Activated CD4-positive, alpha-beta T cell treated with anti-CD3 and anti-CD28 coated beads, Interleukin-2, amount 50 U/mL, for 16 hours (primary cell): ENCODE measurements around the gene GSDMA.
"Not testable (repeated sequence)": the region's sequence is repeated elsewhere in the genome, so short reads cannot be mapped to it uniquely, and the experiment has no call there.

ENCODE experiments used
- DNase-seq: peaks from one replicate; pipeline ENCODE4 v3.0.0-alpha.2; 2020

The GSDMA gene

DNA sequence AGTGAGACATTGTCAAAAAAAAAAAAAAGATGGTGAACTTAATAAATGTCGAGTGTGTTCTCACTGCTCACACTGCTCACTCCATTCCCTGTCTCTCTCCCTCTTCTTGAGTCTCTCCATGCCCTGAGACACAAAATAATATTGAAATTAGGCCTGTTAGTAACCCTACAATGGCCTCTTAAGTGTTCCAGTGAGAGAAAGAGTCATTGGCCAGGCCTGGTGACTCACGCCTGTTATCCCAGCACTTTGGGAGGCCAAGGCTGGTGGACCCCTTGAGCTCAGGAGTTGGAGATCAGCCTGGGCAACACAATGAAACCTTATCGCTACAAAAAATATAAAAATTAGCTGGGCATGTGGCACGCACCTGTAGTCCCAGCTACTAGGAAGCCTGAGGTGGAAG is 36.3 kb downstream of the GSDMA start:
- DNase-seq = no peak

GRCh38 chr17:40000161-40000560 is 37.4 kb downstream of the GSDMA start:
- no peak for DNase-seq

DNA sequence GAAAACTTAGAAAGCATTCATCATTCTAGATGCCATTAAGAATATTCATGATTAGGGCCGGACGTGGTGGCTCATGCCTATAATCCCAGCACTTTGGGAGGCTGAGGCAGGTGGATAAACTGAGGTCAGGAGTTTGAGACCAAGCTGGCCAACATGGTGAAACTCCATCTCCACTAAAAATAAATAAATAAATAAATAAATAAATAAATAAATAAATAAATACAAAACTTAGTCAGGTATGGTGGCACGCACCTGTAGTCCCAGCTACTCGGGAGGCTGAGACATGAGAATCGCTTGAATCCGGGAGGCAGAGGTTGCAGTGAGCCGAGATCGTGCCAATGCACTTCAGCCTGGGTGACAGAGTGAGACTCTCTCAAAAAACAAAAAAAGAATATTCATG is 38.5 kb downstream of the GSDMA start:
- not testable (repeated sequence) for DNase-seq

DNA sequence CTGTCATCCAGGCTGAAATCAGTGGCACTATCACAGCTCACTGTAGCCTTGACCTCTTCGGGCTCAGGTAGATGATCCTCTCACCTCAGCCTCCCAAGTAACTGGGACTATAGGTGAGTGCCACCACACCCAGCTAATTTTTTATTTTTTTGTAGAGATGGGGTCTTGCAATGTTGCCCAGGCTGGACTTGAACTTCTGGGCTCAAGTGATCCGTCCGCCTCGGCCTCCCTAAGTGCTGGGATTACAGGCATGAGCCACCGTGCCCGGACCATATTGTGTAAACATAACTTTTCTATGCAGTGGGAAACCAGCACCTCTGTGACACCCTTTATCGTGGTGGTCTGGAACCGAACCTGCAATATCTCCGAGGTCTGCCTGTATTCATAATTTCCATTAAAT is 41.3 kb downstream of the GSDMA start:
- DNase-seq = no peak

GRCh38 chr17:40004712-40005111 is 41.9 kb downstream of the GSDMA start:
- DNase-seq = no peak

DNA sequence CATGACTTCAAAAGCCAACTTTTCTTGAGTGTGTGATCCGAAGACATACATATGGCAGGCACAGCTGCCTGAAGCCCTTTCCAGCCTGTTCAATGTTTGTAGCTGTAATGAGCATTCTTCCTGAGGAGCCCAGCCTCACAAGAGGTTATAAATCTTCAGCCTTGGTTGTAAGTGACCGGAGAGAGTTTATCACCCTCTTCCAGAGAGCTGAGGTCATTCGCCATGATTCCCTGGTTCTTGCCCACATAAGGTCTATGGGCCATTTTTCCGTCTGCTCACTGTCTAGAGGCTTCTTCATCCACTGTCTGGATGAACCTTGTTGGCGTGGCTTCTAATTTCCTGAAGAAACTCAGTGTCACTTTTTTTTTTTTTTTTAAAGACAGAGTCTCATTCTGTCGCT is 42.7 kb downstream of the GSDMA start:
- no peak for DNase-seq

GRCh38 chr17:40010946-40011500 is 48.2 kb downstream of the GSDMA start:
- DNase-seq = not testable (repeated sequence)

GRCh38 chr17:40012017-40012647 is 49.3 kb downstream of the GSDMA start:
- DNase-seq = not testable (repeated sequence)

DNA sequence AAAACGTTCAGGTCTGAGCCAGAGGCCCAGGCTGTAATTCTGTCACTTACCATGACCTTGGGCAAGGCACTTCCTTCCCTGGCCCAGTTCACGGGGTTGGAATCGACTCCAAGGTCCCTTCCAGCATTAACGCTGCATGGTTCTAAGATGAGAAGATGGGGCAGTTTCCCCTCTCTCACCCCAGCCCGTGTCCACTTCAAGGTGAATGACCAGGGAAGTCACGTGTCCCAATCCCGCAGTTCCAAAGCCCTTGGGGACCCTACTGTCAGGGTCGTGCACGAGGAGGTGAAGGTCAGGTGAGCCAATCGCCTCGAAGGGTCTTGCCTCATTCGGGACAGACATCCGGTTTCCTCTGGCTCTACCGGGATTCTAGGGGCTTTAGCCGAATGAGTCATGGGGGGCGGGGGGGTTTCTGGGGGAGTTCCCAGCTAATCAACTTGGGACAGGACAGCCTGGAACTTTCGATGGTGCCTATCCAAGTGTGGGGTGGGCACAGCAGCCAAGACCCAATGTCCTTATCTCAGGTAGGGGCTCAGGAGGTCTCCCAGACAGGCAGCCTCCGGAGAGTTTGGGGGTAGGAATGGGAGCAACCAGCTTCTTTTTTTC is 51.7 kb downstream of the GSDMA start:
- DNase-seq = no peak

GRCh38 chr17:40015005-40015997 is 52.5 kb downstream of the GSDMA start, which contains the start of gene CSF3:
Gene CSF3, plus strand, starts transcription at chr17:40015440. Its CDS starts 35 bp downstream, at chr17:40015475.
- no peak for DNase-seq

DNA sequence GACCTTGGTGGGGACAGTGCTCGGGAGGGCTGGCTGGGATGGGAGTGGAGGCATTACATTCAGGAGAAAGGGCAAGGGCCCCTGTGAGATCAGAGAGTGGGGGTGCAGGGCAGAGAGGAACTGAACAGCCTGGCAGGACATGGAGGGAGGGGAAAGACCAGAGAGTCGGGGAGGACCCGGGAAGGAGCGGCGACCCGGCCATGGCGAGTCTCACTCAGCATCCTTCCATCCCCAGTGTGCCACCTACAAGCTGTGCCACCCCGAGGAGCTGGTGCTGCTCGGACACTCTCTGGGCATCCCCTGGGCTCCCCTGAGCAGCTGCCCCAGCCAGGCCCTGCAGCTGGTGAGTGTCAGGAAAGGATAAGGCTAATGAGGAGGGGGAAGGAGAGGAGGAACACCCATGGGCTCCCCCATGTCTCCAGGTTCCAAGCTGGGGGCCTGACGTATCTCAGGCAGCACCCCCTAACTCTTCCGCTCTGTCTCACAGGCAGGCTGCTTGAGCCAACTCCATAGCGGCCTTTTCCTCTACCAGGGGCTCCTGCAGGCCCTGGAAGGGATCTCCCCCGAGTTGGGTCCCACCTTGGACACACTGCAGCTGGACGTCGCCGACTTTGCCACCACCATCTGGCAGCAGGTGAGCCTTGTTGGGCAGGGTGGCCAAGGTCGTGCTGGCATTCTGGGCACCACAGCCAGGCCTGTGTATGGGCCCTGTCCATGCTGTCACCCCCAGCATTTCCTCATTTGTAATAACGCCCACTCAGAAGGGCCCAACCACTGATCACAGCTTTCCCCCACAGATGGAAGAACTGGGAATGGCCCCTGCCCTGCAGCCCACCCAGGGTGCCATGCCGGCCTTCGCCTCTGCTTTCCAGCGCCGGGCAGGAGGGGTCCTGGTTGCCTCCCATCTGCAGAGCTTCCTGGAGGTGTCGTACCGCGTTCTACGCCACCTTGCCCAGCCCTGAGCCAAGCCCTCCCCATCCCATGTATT is 53.5 kb downstream of the GSDMA start:
- no peak for DNase-seq

- no peak for DNase-seq
These were observed 54.7 kb downstream of the GSDMA start for GRCh38 chr17:40017422-40018080.

GRCh38 chr17:40018211-40019121 is 55.7 kb downstream of the GSDMA start:
- DNase-seq = no peak

DNA sequence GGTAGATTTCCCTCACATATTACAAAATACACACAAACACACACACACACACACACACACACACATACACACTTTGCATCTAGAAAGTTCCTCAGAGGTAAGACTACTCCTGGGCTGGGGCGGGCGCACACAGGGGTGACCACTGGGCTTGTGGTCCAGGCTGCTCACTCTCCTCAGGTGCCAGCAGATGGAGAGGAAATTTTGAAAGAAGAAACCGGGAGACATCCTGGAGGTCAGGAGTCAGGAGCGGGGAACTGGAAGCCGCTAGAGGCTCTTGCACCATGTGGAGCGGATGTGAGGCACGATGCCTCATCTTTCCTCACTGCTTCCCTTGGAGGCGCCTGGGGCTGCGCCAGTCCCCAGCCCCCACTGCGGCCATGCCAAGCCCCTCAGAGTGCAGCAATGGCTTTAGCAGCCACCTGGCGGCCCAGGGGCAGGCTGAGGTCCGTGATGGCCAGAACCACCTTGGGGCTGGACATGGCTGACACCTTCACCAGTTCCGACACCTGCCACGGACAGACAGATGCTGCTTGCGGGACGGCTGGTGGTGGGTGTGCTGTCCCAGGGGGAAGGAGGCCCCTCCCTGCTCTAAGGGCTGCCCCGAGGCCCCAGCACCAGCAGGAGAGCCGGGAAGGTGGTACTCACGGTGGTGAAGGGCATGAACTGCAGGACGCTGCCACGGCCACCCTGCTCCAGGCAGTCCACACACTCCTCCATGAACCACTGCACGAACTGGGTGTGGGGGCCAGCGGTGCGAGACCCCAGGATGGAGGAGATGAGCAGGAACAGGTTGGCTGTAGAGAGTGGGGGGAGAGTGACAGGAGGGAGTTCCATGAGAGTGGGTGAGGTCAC is 56.6 kb downstream of the GSDMA start:
- no peak for DNase-seq

- DNase-seq = no peak
These were observed 57.3 kb downstream of the GSDMA start for GRCh38 chr17:40020146-40020545.

DNA sequence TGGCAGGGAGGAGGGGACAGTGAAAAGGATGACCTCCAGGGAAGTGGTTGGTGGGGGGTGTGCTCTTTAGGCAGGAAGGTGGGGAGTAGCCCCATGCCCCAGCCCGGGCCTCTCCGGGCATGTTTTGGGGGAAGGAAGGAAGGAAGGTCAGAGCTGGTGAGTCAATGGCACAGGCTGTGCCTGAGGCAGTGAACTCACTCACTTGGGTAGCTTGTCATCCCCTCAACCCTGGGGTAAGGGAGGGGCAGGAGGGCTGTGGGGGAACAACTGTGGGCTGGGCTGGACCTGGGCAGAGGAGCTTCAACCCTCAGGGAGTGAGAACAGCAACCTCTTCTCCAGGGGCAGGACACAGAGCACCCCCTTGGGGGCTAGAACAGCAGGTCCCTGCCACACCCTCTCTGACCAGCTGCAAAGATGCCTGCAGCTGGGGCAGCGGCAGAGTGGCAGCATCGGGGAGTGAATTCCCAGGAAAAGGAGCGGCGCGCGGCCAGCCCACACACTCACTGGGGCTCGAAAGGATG is 58.7 kb downstream of the GSDMA start:
- no peak for DNase-seq

GRCh38 chr17:40022497-40022896 is 59.7 kb downstream of the GSDMA start:
- no peak for DNase-seq

- DNase-seq = no peak
These were observed 60.2 kb downstream of the GSDMA start for GRCh38 chr17:40022961-40023541.
